GM12878 (cell line): ENCODE measurements around the gene MUC7. TPM values are rescaled to one million over a fixed set of nuclear protein-coding genes. Genes with fewer than 3 reads are reported as not detected.
A peak's percentile ranks its signal among the peaks of the same experiment; 100 is the strongest.

ENCODE experiments used
- ATAC-seq: fragments of 200-7000 bp; cut with Tn5 transposase; 3 replicates; pipeline ENCODE4 v1.9.1; 2020; ENCODE audit warnings: mild to moderate bottlenecking, moderate library complexity
- BruUV-seq: library from RNA; stranded (reverse); fragments of 400-500 nt; replicated peaks from 2 replicates; lab custom pipeline; 2021; lab: Mats Ljungman, UMichigan
- CTCF ChIA-PET: fragments of 300-600 bp; sonication (Branson Sonifier 250); formaldehyde crosslinking; extraction: SDS; loops from one replicate; lab custom pipeline; 2021; ENCODE audit warnings: inconsistent platforms; lab: Yijun Ruan, JAX
- POLR2A ChIA-PET: fragments of 350-600 bp; formaldehyde crosslinking; extraction: SDS; loops from one replicate; lab custom pipeline; 2021; ENCODE audit warnings: inconsistent platforms; lab: Charles Lee
- RAD21 ChIA-PET: fragments of 300-600 bp; sonication (Branson Sonifier 250); formaldehyde crosslinking; loops from one replicate; lab custom pipeline; 2023; ENCODE audit warnings: antibody characterized with exemption; ENCODE audit not compliant: unreplicated experiment; lab: Charles Lee
- SMC1A ChIA-PET: fragments of 300-600 bp; sonication (Branson Sonifier 250); formaldehyde crosslinking; loops from one replicate; lab custom pipeline; 2023; ENCODE audit not compliant: unreplicated experiment, uncharacterized antibody; lab: Charles Lee
- DNase-seq: peaks from one replicate; pipeline ENCODE4 v3.0.0-alpha.2; 2011; ENCODE audit warnings: low read depth, low spot score
- FAIRE-seq: peaks from 3 replicates; lab custom pipeline; 2011; peaks lifted over from hg19 to GRCh38; lab: Jason Lieb, UNC
- H2AFZ ChIP-seq: 2 replicates; pipeline ENCODE4 v1.6.0; 2011; ENCODE audit warnings: low read depth, low read length, control low read depth; ENCODE audit not compliant: control insufficient read depth
- H3K27ac ChIP-seq: 2 replicates; pipeline ENCODE4 v1.5.1; 2011; ENCODE audit warnings: control low read depth; ENCODE audit not compliant: control insufficient read depth, insufficient read depth
- H3K27me3 ChIP-seq, 2 experiments: replicated peaks in 1 of 2; 2 replicates each; pipeline versions ENCODE4 v1.6.0 to v1.6.1; 2011; ENCODE audit warnings: low read length in 1 of 2; ENCODE audit not compliant: control insufficient read depth in 2 of 2, insufficient read depth in 2 of 2
- H3K36me3 ChIP-seq, 2 experiments: 2 replicates each; pipeline ENCODE4 v1.5.1; 2011; ENCODE audit warnings: low read length in 1 of 2; ENCODE audit not compliant: control insufficient read depth in 2 of 2, insufficient read depth in 2 of 2
- H3K4me1 ChIP-seq: 2 replicates; pipeline ENCODE4 v1.6.1; 2011; ENCODE audit warnings: mild to moderate bottlenecking, low read length, moderate library complexity, mixed read lengths; ENCODE audit not compliant: control insufficient read depth, insufficient read depth
- H3K4me2 ChIP-seq: 2 replicates; pipeline ENCODE4 v1.6.0; 2011; ENCODE audit warnings: control low read depth; ENCODE audit not compliant: control insufficient read depth, insufficient read depth
- H3K4me3 ChIP-seq: fragments of 200-600 bp; sonication (generic); 2 replicates; pipeline ENCODE4 v1.5.1; 2016
- H3K79me2 ChIP-seq: 2 replicates; pipeline ENCODE4 v1.6.0; 2011; ENCODE audit warnings: low read length; ENCODE audit not compliant: control insufficient read depth, insufficient read depth
- H3K9ac ChIP-seq: 2 replicates; pipeline ENCODE4 v1.8.0; 2011; ENCODE audit warnings: low read length, control low read depth, mixed read lengths; ENCODE audit not compliant: control insufficient read depth, insufficient read depth
- H3K9me3 ChIP-seq: replicated peaks from 3 replicates; pipeline ENCODE4 v1.5.1; 2011; ENCODE audit warnings: mild to moderate bottlenecking, low read length; ENCODE audit not compliant: control insufficient read depth, insufficient read depth
- H4K20me1 ChIP-seq: 2 replicates; pipeline ENCODE4 v1.6.0; 2011; ENCODE audit not compliant: control insufficient read depth, insufficient read depth
- CTCF ChIP-seq, 3 experiments: IDR thresholded peaks in 2 of 3; conservative IDR thresholded peaks in 1 of 3; 2 replicates each; pipeline ENCODE4 v1.5.1; 2011; ENCODE audit warnings: low read depth in 3 of 3, low read length in 3 of 3, mild to moderate bottlenecking in 3 of 3, control low read depth in 2 of 3, moderate library complexity in 2 of 3, inconsistent platforms in 1 of 3, mixed read lengths in 1 of 3; ENCODE audit not compliant: control insufficient read depth in 2 of 3, insufficient read depth in 1 of 3; ENCODE audit errors: extremely low read depth in 1 of 3
- PML ChIP-seq: IDR thresholded peaks from 2 replicates; pipeline ENCODE4 v1.6.1; 2012; ENCODE audit warnings: low read length, inconsistent platforms
- WGBS: methylation state at CpG from one replicate; pipeline ENCODE4 v1.1.6; 2016; ENCODE audit warnings: low lambda C conversion rate; ENCODE audit not compliant: insufficient replicate concordance, insufficient coverage; ENCODE audit errors: missing lambda C conversion rate; 5-methylcytosine and 5-hydroxymethylcytosine counted together
- in situ Hi-C: fragments of 300-500 bp; cut with MboI; formaldehyde crosslinking; loops from 9 replicates; pipeline ENCODE4 v1.14.3; 2018; ENCODE audit warnings: mixed read lengths
- intact Hi-C: fragments of 100-400 bp; cut with micrococcal nuclease; formaldehyde crosslinking; loops from one replicate; pipeline ENCODE4 v1.14.2; 2022; ENCODE audit not compliant: unreplicated experiment
- polyA plus RNA-seq, 11 experiments: library from polyadenylated mRNA; depleted of rRNA in 4 of 11; unstranded in 6 of 11; stranded (reverse) in 5 of 11; fragments of >200 nt; fragmentation: Nextera tagmentation in 4 of 11; fragmentation: Illumina TruSeq in 1 of 11; extraction: Ambion mirVana in 4 of 11; extraction: Trizol in 1 of 11; gene quantifications; 1 replicate in 1 of 11; 2 replicates in 10 of 11; pipeline versions ENCODE4 v1.2.1 to v1.2.3, GENCODE V29; 2011 to 2016; ENCODE audit warnings: inconsistent platforms in 2 of 11, missing spikeins in 2 of 11, low read depth in 1 of 11
- total RNA-seq, 4 experiments: library from RNA; depleted of rRNA in 3 of 4; stranded (reverse); fragments of >200 nt in 3 of 4; fragmentation: Illumina TruSeq in 1 of 4; extraction: Trizol in 1 of 4; gene quantifications; 2 replicates each; pipeline versions ENCODE4 v1.2.1 to v1.2.3, GENCODE V29; 2013 to 2021

Gene MUC7
- total and polyA plus RNA-seq, 10 of the 15 experiments (the other 5 are each of a cell fraction or from before 2014, with no cell fraction given), result not detected

GRCh38 chr4:70531981-70532380 is 60.0 kb downstream of the MUC7 start:
- Histone ChIP-seq H3K79me2 (no peaks in the 10 kb centered on the region), H3K4me1 (no peaks in the 10 kb centered on the region), H4K20me1 (no peaks in the 10 kb centered on the region), H3K27me3 (no peaks in the 10 kb centered on the region), H3K9me3 (no peaks in the 10 kb centered on the region), H3K4me3 (no peak overlapping the region), H3K27ac (no peak overlapping the region), H2AFZ (no peak overlapping the region), H3K4me2 (no peak overlapping the region), H3K36me3 (no peaks in the 10 kb centered on the region), H3K9ac (no peak overlapping the region)
- ChIA-PET POLR2A (no interaction called here), SMC1A (no interaction called here), RAD21 (no interaction called here), CTCF (interaction anchor here (0.6 kb wide), 1 partner anchor 841 kb away, joined by 3 read pairs; no protein-coding TSS in a partner anchor)
- FAIRE-seq, result no peak
- TF ChIP-seq CTCF (IDR thresholded peaks at IDR 0.05 in 2 of 3, conservative IDR thresholded peaks at IDR 0.05 in 1 of 3; ENCODE audit: control insufficient read depth in 2 of 3, extremely low read depth in 1 of 3, insufficient read depth in 1 of 3, low read depth in 3 of 3, low read length in 3 of 3), result peak in 1 of 3 experiments; percentile 27; a peak in 1 of 6 replicates
- no peak for TF ChIP-seq PML
- BruUV-seq, result no TSS peak
- peak; percentile 87 for ATAC-seq
- WGBS, result 2% methylated on average over 2 of the region's 2 CpGs
- DNase-seq, result no peak
- intact Hi-C loops, result no loop called here
- in situ Hi-C loops, result no loop called here

Other genes starting within 250 kb of the MUC7 start
Only the 7 nearest of the 12 such genes appear.
- gene CABS1, start 137.2 kb upstream of the MUC7 start, total RNA-seq (2014; rRNA removed), result not detected in 2 replicates
- not detected in 2 replicates for gene CABS1, start 137.2 kb upstream of the MUC7 start, total RNA-seq (2014; rRNA removed; fragmentation: Illumina TruSeq; extraction: Trizol)
- not detected in 2 replicates for gene CABS1, start 137.2 kb upstream of the MUC7 start, total RNA-seq (2021)
- not detected in 2 replicates for gene CABS1, start 137.2 kb upstream of the MUC7 start, polyA plus RNA-seq (2011; rRNA removed)
- gene CABS1, start 137.2 kb upstream of the MUC7 start, polyA plus RNA-seq (2014; fragmentation: Illumina TruSeq; extraction: Trizol), result not detected in 2 replicates
- gene CABS1, start 137.2 kb upstream of the MUC7 start, polyA plus RNA-seq (2014; fragmentation: Nextera tagmentation; extraction: Ambion mirVana), result not detected
- not detected in 2 replicates for gene CABS1, start 137.2 kb upstream of the MUC7 start, polyA plus RNA-seq (2014; rRNA removed)
- gene CABS1, start 137.2 kb upstream of the MUC7 start, polyA plus RNA-seq (2016; fragmentation: Nextera tagmentation; extraction: Ambion mirVana), result not detected
- gene SMR3A, start 111.4 kb upstream of the MUC7 start, total RNA-seq (2014; rRNA removed), result not detected in 2 replicates
- gene SMR3A, start 111.4 kb upstream of the MUC7 start, total RNA-seq (2014; rRNA removed; fragmentation: Illumina TruSeq; extraction: Trizol), result not detected in 2 replicates
- gene SMR3A, start 111.4 kb upstream of the MUC7 start, total RNA-seq (2021), result not detected in 2 replicates
- not detected in 2 replicates for gene SMR3A, start 111.4 kb upstream of the MUC7 start, polyA plus RNA-seq (2011; rRNA removed)
- not detected in 2 replicates for gene SMR3A, start 111.4 kb upstream of the MUC7 start, polyA plus RNA-seq (2014; fragmentation: Illumina TruSeq; extraction: Trizol)
- not detected for gene SMR3A, start 111.4 kb upstream of the MUC7 start, polyA plus RNA-seq (2014; fragmentation: Nextera tagmentation; extraction: Ambion mirVana)
- gene SMR3A, start 111.4 kb upstream of the MUC7 start, polyA plus RNA-seq (2014; rRNA removed), result not detected in 2 replicates
- not detected for gene SMR3A, start 111.4 kb upstream of the MUC7 start, polyA plus RNA-seq (2016; fragmentation: Nextera tagmentation; extraction: Ambion mirVana)
- gene SMR3B, start 89.1 kb upstream of the MUC7 start, total RNA-seq (2014; rRNA removed), result not detected in 2 replicates
- gene SMR3B, start 89.1 kb upstream of the MUC7 start, total RNA-seq (2014; rRNA removed; fragmentation: Illumina TruSeq; extraction: Trizol), result not detected in 2 replicates
- not detected in 2 replicates for gene SMR3B, start 89.1 kb upstream of the MUC7 start, total RNA-seq (2021)
- gene SMR3B, start 89.1 kb upstream of the MUC7 start, polyA plus RNA-seq (2011; rRNA removed), result not detected in 2 replicates
- gene SMR3B, start 89.1 kb upstream of the MUC7 start, polyA plus RNA-seq (2014; fragmentation: Illumina TruSeq; extraction: Trizol), result not detected in 2 replicates
- gene SMR3B, start 89.1 kb upstream of the MUC7 start, polyA plus RNA-seq (2014; fragmentation: Nextera tagmentation; extraction: Ambion mirVana), result not detected
- not detected in 2 replicates for gene SMR3B, start 89.1 kb upstream of the MUC7 start, polyA plus RNA-seq (2014; rRNA removed)
- gene SMR3B, start 89.1 kb upstream of the MUC7 start, polyA plus RNA-seq (2016; fragmentation: Nextera tagmentation; extraction: Ambion mirVana), result under 1 TPM in 1 of 2 experiments, not detected in 1; 0.32 TPM
- gene OPRPN, start 74.3 kb upstream of the MUC7 start, total RNA-seq (2014; rRNA removed), result not detected in 2 replicates
- gene OPRPN, start 74.3 kb upstream of the MUC7 start, total RNA-seq (2014; rRNA removed; fragmentation: Illumina TruSeq; extraction: Trizol), result not detected in 2 replicates
- gene OPRPN, start 74.3 kb upstream of the MUC7 start, total RNA-seq (2021), result not detected in 2 replicates
- 0.33 TPM in 1 of 2 replicates, not detected in the other for gene OPRPN, start 74.3 kb upstream of the MUC7 start, polyA plus RNA-seq (2011; rRNA removed)
- 0.16 TPM in 1 of 2 replicates, not detected in the other for gene OPRPN, start 74.3 kb upstream of the MUC7 start, polyA plus RNA-seq (2014; fragmentation: Illumina TruSeq; extraction: Trizol)
- not detected for gene OPRPN, start 74.3 kb upstream of the MUC7 start, polyA plus RNA-seq (2014; fragmentation: Nextera tagmentation; extraction: Ambion mirVana)
- 0.32 TPM in 1 of 2 replicates, not detected in the other for gene OPRPN, start 74.3 kb upstream of the MUC7 start, polyA plus RNA-seq (2014; rRNA removed)
- gene OPRPN, start 74.3 kb upstream of the MUC7 start, polyA plus RNA-seq (2016; fragmentation: Nextera tagmentation; extraction: Ambion mirVana), result not detected
- not detected in 2 replicates for gene AMTN, start 46.4 kb downstream of the MUC7 start, total RNA-seq (2014; rRNA removed)
- not detected in 2 replicates for gene AMTN, start 46.4 kb downstream of the MUC7 start, total RNA-seq (2014; rRNA removed; fragmentation: Illumina TruSeq; extraction: Trizol)
- gene AMTN, start 46.4 kb downstream of the MUC7 start, total RNA-seq (2021), result not detected in 2 replicates
- gene AMTN, start 46.4 kb downstream of the MUC7 start, polyA plus RNA-seq (2011; rRNA removed), result not detected in 2 replicates
- gene AMTN, start 46.4 kb downstream of the MUC7 start, polyA plus RNA-seq (2014; fragmentation: Illumina TruSeq; extraction: Trizol), result not detected in 2 replicates
- not detected for gene AMTN, start 46.4 kb downstream of the MUC7 start, polyA plus RNA-seq (2014; fragmentation: Nextera tagmentation; extraction: Ambion mirVana)
- not detected in 2 replicates for gene AMTN, start 46.4 kb downstream of the MUC7 start, polyA plus RNA-seq (2014; rRNA removed)
- gene AMTN, start 46.4 kb downstream of the MUC7 start, polyA plus RNA-seq (2016; fragmentation: Nextera tagmentation; extraction: Ambion mirVana), result not detected
- not detected in 2 replicates for gene AMBN, start 120.1 kb downstream of the MUC7 start, total RNA-seq (2014; rRNA removed)
- not detected in 2 replicates for gene AMBN, start 120.1 kb downstream of the MUC7 start, total RNA-seq (2014; rRNA removed; fragmentation: Illumina TruSeq; extraction: Trizol)
- gene AMBN, start 120.1 kb downstream of the MUC7 start, total RNA-seq (2021), result not detected in 2 replicates
- gene AMBN, start 120.1 kb downstream of the MUC7 start, polyA plus RNA-seq (2011; rRNA removed), result not detected in 2 replicates
- not detected in 2 replicates for gene AMBN, start 120.1 kb downstream of the MUC7 start, polyA plus RNA-seq (2014; fragmentation: Illumina TruSeq; extraction: Trizol)
- under 1 TPM in 1 of 2 experiments, not detected in 1; 0.18 TPM for gene AMBN, start 120.1 kb downstream of the MUC7 start, polyA plus RNA-seq (2014; fragmentation: Nextera tagmentation; extraction: Ambion mirVana)
- gene AMBN, start 120.1 kb downstream of the MUC7 start, polyA plus RNA-seq (2014; rRNA removed), result not detected in 2 replicates
- not detected for gene AMBN, start 120.1 kb downstream of the MUC7 start, polyA plus RNA-seq (2016; fragmentation: Nextera tagmentation; extraction: Ambion mirVana)
- gene ENAM, start 156.5 kb downstream of the MUC7 start, total RNA-seq (2014; rRNA removed), result 0.06 TPM in 1 of 2 replicates, not detected in the other
- gene ENAM, start 156.5 kb downstream of the MUC7 start, total RNA-seq (2014; rRNA removed; fragmentation: Illumina TruSeq; extraction: Trizol), result 0.04 and 0.09 TPM in 2 replicates
- gene ENAM, start 156.5 kb downstream of the MUC7 start, total RNA-seq (2021), result 0.27 and 0.51 TPM in 2 replicates
- 0.14 and 0.16 TPM in 2 replicates for gene ENAM, start 156.5 kb downstream of the MUC7 start, polyA plus RNA-seq (2011; rRNA removed)
- 0.14 and 0.24 TPM in 2 replicates for gene ENAM, start 156.5 kb downstream of the MUC7 start, polyA plus RNA-seq (2014; fragmentation: Illumina TruSeq; extraction: Trizol)
- gene ENAM, start 156.5 kb downstream of the MUC7 start, polyA plus RNA-seq (2014; fragmentation: Nextera tagmentation; extraction: Ambion mirVana), result under 1 TPM; 0.18 to 0.38 TPM
- 0.09 and 0.10 TPM in 2 replicates for gene ENAM, start 156.5 kb downstream of the MUC7 start, polyA plus RNA-seq (2014; rRNA removed)
- gene ENAM, start 156.5 kb downstream of the MUC7 start, polyA plus RNA-seq (2016; fragmentation: Nextera tagmentation; extraction: Ambion mirVana), result 1 to 10 TPM; 1.1 to 1.3 TPM